GM21723 (cell line): ENCODE measurements around the gene FITM1.
A peak's percentile ranks its signal among the peaks of the same experiment; 100 is the strongest.

ENCODE experiments used
- ATAC-seq: cut with Tn5 transposase; IDR thresholded peaks from one replicate; pipeline ENCODE4 v1.9.1; 2021; ENCODE audit warnings: mild to moderate bottlenecking, moderate library complexity; ENCODE audit not compliant: unreplicated experiment

Gene FITM1

DNA sequence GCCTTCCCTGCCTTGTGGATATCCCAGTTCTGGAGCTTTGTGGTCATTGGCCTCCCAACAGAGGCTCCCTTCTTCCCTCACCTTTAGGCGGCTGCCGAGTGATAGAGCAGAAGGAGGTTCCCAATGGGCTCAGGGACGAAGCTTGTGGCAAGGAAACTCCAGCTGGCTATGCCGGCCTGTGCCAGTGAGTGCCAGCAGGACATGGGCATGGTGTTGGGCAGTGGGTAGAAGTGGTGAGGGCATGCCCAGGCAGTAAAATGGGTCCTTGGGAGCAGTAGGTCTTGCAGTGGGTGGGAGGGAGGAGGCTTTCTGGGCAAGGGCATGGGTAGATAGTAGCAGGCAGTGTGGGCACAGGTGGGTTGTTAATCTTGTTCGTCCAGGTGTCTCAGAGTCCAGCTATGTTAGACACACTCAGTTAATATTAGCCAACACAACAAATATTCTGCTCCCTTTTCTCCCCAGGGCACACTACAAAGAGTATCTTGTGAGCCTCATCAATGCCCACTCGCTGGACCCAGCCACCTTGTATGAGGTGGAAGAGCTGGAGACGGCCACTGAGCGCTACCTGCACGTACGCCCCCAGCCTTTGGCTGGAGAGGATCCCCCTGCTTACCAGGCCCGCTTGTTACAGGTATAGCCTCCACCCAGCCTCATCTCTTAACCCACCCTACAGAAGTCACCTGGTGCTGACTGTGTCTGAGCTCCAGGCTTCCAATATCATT, 29.5 kb downstream of the FITM1 start:
- no peak for ATAC-seq

GRCh38 chr14:24160499-24160849, 30.0 kb downstream of the FITM1 start:
- ATAC-seq: peak; percentile 2

DNA sequence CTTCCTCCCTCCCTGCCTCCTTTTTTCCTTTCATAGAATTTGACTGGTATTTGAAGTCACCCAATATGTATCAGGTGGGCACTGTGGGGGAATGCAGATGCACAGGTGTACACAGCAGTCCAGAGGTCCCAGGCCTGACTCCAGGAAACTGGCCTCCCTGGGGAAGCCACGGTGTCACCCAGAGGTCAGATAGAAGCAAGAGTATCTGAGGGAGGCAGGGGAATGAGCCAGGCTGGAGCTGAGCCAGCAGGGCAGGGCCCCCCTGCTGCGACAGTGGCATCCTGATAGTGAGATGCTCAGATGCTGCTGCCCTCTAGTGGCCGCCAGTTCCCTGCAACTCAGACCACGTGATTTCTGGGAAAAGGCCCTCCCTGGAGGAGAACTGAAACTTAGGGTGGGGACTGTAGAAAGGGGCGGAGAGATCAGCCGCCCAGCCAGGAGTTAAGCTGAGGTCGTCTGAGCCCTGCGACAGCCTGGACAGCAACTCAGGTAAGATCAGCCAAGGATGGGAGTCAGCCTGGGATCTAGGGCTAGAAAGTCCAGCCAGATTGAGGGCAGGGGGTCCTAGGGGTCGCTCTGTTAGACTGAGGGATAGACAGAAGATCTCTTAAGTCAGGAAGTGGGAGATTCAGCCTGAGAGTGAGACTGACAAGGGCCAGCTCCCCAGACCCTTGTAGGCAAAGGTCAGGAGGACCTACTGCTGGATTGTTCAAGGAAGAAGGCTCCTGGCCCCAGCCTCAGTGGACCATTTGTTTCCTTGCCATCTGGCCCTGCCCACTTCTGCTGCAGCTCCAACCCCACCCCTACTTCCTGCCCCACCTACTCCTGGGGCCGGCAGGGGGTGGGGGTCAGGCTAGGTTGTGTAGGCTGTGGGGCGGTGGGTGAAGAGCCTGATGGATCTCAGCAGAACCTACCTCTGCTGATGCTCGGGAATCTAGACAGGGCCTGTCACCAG, 30.7 kb downstream of the FITM1 start, which contains the start of gene IRF9:
TSS of gene IRF9 (plus strand) at position 416 of the 955 bp plus-strand sequence. CDS start 880 bp downstream, outside the sequence.
- ATAC-seq: peak; percentile 85

DNA sequence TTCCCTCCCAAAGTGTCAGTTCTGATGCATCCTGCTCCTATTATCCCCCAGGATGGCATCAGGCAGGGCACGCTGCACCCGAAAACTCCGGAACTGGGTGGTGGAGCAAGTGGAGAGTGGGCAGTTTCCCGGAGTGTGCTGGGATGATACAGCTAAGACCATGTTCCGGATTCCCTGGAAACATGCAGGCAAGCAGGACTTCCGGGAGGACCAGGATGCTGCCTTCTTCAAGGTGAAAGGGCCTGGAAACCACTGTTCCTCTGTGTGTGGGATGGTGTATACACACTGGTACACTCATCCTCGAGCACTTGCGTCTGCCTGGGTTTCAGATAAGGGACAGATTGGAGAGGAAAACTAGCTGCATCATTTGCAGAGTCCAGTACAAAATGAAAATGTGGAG, 31.6 kb downstream of the FITM1 start:
- no peak for ATAC-seq

- ATAC-seq: no peak
Measured at GRCh38 chr14:24164518-24164991, 34.1 kb downstream of the FITM1 start.

DNA sequence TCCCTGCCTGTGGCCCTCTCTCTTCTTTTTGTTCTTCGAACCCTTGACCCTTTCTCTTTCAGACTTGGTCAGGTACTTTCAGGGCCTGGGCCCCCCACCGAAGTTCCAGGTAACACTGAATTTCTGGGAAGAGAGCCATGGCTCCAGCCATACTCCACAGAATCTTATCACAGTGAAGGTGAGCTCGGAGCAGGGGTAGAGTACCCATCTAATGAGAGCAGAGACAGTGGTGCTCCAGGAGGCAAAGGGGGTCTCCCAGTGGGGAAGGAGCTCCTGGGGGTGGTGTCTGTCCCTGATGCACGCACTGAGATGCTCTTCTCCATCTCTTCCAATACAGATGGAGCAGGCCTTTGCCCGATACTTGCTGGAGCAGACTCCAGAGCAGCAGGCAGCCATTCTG, 35.3 kb downstream of the FITM1 start:
- no peak for ATAC-seq

DNA sequence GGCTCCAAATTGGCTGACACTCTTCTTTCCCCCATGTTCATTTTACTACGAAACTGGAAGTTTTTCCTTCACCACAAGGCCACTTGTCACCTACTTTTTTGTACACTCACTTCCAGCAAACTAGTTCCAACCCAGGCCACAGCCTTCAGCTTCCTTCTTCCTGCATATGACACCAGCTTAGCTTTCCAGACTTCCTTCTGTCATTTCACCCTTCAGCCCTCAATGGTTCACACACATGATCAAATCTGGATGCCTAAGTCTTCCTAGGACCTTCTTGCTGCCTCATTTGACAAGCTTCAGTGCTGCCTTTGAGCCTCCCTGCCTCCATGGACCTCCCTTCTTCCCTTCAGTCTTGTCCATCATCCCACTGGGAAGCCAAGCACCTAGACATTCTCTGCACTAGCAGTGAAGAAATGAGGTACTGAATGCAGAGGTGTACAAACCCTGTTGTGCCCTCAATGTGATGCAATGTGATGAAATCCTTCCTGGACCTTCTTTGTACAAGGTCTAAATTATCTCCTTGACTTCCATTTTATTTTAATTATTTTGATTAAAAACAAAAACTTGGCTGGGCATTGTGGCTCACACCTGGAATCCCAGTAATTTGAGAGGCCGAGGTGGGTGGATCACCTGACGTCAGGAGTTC, 37.1 kb downstream of the FITM1 start:
- ATAC-seq: no peak

GRCh38 chr14:24171422-24172260, 41.2 kb downstream of the FITM1 start, which contains the start of gene REC8:
TSS of gene REC8 (plus strand) at chr14:24172080. CDS start at chr14:24172553, 473 bp downstream.
- ATAC-seq: peak; percentile 83

DNA sequence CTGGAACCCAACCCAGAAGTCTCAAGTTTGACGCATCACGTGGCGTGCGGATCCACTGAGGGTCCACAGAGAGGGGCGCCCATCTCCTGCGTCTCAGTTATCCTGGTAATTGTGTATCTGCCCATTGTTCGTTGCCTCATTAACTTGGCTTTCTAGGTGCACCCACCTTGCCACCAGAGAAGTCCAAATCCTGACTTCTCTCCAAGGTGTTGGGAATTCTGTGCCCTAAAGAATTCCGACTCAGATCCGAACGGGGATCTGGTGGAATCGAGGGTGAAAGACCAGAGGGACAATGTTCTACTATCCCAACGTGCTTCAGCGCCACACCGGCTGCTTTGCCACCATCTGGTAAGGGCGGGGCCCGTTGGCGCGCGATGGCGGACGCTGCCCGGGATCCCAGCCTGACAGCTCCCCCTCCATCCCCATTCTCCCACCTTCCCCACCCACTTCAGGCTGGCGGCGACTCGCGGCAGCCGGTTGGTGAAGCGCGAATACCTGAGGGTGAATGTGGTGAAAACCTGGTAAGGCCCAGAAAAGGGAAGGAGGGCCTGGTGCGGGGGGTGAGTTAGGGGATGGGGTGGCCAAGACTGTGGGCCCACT, 41.9 kb downstream of the FITM1 start:
- ATAC-seq: no peak

DNA sequence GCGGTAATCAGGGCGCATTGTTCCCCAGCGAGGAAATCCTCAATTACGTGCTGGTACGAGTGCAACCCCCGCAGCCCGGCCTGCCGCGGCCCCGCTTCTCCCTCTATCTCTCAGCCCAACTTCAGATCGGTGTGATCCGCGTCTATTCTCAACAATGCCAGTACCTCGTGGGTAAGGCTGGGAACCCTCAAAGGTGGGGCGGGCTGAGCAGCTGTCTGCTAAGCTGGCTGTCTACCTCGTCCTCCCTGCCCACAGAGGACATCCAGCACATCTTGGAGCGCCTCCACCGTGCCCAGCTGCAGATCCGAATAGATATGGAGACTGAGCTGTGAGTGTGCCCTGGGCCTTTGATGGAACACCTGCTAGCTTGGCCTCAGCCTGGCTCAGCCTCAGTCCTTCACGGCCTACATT, 42.4 kb downstream of the FITM1 start:
- no peak for ATAC-seq

- no peak for ATAC-seq
Measured at GRCh38 chr14:24176599-24176998, 46.1 kb downstream of the FITM1 start.

GRCh38 chr14:24177041-24177825, 46.8 kb downstream of the FITM1 start:
- ATAC-seq: no peak

DNA sequence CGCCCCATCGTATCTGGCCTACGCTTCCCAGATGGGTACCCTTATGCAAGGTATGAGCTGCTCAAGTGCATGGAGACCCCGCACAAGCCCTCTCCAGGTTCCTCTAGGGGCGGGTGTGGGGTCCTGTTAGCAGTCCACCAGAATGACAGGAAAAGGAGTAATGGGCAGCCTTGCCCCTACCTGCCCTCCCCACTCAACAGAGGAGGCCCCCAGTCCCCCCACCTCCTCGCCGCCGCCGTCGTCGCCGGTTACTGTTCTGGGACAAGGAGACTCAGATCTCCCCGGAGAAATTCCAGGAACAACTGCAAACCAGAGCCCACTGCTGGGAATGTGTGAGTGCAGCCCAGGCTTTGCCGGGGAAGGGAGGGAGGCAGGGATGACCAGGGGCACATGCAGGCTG, 47.4 kb downstream of the FITM1 start:
- ATAC-seq: no peak

DNA sequence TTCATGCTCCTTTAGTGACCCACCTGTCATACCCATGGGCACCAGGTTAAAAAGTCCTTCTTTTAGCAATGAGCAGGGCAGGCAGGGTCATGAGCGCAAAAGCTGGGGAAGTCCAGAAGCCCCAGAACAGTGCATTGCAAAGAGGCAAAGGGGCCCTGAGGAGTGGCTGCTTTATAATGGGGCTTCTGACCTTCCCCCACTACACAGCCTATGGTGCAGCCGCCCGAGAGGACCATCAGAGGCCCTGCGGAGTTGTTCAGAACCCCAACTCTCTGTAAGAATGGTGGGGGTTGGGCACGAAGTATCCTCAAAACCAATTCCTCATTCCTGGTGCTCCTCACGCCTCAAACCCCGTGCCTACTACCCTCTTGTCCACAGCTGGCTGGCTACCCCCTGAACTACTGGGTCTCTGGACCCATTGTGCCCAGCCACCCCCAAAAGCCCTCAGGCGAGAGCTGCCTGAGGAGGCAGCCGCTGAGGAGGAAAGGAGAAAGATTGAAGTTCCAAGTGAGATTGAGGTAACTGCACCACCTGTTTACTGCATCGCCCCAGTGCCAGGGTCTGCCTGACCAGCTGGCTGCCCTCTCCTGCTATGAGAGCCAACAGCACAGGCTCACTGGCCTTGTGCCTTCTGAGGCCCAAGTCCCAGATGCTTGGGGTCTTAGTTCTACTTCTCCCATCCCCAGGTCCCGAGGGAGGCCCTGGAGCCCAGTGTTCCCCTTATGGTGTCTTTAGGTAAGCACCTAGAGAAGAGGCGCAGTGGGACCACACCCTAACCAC, 48.1 kb downstream of the FITM1 start:
- no peak for ATAC-seq

DNA sequence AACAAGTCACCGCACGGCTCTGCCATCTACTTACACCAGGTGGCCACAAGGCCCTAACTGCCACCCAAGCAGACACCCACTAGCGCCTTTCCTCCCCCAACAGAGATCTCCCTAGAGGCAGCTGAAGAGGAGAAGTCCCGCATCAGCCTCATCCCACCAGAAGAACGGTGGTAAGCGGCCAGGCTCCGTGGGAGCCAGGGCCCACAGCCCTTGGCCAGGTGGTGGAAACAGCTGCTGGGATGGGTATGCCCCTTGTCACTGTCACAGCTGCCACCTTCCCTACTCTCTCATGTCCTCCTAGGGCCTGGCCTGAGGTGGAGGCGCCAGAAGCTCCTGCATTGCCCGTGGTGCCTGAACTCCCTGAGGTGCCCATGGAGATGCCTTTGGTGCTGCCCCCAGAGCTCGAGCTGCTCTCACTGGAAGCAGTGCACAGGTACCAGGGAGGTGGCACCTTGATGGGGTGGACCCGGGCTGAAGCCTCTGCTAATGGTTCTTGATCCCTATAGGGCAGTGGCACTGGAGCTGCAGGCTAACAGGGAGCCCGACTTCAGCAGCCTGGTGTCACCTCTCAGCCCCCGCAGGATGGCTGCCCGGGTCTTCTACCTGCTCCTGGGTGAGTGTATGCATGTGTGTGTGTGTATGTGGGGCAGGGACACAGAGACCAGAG, 49.0 kb downstream of the FITM1 start:
- ATAC-seq: no peak

DNA sequence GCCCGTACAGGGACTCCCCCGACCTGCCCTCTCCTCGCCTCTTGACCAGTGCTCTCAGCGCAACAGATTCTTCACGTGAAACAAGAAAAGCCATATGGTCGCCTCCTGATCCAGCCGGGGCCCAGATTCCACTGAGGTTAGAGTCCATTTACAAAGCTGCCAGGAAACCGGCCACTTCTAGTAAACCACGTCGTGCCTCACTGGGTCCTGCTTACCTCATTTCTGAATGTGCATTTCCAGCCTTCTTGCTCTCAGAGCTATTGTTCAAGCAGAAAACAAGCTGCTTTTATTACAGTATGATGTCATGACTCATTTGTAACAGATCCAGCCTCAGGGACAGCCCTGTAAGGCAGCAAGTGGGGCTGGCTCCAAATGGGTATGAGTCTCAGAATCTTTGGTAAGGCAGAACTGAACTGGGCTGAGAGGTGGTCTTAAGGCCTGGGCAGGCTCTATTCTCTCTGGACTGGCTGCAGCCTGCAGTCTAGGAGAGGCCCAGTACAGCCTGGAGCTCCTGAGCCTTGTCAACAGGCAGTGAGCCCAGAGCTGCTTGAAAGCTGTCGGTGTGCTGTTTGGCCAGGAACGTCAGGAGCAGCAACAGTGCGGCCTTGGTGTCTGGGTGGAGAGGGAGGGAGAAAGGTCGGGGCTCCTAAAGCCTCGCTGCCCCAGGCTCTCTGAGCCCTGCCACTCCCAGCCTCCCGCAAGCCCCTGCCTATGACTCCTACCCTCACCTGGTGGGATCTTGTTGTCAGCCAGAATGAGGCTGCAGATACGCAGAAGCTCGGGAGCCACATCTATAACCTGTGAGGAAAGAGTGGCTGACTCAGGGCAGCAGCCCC, 49.7 kb downstream of the FITM1 start:
- ATAC-seq: no peak
